ENCODE results near the gene RIPK3. TPM values are rescaled to one million over a fixed set of nuclear protein-coding genes. Genes with fewer than 3 reads are reported as not detected.

The RIPK3 gene
- total RNA-seq, 2 donors from 2014 or later = 12.5 to 15.5 TPM

GRCh38 chr14:24348186-24348585 lies 8.4 kb upstream of the RIPK3 start:
- Mint-ChIP-seq H3K9me3 (no peaks in the 10 kb centered on the region), H3K4me3 (no peak overlapping the region), H3K27me3 (peaks cover 25 to 51% of the 10 kb centered on the region in 2 donors), H3K36me3 (no peaks in the 10 kb centered on the region), H3K4me1 (ENCODE audit: low read depth in 2 of 2) (no peaks in the 10 kb centered on the region), H3K27ac (no peak overlapping the region)
- DNase-seq (ENCODE audit: low spot score) = no peak
- no peak for ATAC-seq

GRCh38 chr14:24347134-24347533 lies 7.3 kb upstream of the RIPK3 start:
- DNase-seq (ENCODE audit: low spot score) (no peak), ATAC-seq (no peak)
- Mint-ChIP-seq H3K27ac (no peak overlapping the region), H3K4me1 (ENCODE audit: low read depth in 2 of 2) (no peaks in the 10 kb centered on the region), H3K9me3 (no peaks in the 10 kb centered on the region), H3K36me3 (no peaks in the 10 kb centered on the region), H3K4me3 (no peak overlapping the region), H3K27me3 (peaks cover 23 to 48% of the 10 kb centered on the region in 2 donors)

DNA sequence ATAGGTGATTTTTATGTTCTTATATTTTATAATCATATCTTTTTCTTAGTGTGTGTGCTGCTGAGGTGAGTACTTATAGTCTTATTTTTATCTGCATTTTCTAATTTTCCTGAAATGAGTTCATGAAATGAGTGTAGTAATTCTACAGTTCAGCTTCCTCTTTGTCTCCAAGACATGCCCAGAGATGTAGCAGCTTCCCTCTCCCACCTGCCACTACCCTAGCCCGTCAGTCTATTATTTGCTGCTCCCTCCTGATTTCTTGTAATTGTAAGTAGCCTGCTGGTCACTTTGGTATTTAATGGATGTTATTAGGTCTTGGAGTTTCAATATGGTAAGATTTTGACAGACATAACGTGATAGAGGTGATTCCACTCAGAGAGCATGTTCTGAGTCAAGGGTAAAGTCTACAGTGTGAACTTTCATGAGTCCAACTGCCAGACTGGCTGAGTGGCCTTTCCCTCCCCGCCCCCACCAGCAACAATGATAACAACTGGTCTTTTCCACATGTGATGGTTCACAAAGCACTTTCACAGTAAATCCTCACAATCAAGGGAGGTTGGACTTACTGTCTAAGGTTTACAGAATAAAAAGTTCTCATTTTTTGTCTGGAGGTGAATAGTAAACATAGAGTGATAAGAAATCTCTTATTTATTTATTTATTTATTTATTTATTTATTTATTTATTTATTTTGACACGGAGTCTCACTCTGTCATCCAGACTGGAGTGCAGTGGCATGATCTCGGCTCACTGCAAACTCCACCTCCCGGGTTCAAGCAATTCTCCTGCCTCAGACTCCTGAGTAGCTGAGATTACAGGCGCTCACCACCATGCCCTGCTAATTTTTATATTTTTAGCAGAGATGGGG lies 4.2 kb upstream of the RIPK3 start:
- DNase-seq (ENCODE audit: low spot score) (no peak), ATAC-seq (no peak)
- Mint-ChIP-seq H3K27ac (no peak overlapping the region), H3K27me3 (peaks cover 12 to 27% of the 10 kb centered on the region in 2 donors), H3K4me1 (ENCODE audit: low read depth in 2 of 2) (peaks cover 10 to 13% of the 10 kb centered on the region in 2 donors), H3K9me3 (no peaks in the 10 kb centered on the region), H3K4me3 (no peak overlapping the region), H3K36me3 (no peaks in the 10 kb centered on the region)

DNA sequence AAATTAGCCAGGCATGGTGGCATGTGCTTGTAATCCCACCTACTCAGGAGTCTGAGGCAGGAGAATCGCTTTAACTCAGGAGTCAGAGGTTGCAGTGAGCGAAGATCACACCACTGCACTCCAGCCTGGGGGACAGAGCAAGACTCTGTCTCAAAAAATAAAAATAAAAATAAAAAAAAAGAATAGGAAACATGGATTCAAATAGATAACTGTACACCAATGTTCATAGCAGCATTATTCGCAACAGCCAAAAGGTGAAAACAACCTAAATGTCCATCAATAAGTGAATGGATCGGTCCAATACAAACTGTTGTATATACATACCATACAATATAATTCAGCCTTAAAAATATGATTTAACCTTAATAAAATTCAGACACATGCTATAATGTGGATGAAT lies 3.1 kb upstream of the RIPK3 start:
- no peaks in the 10 kb centered on the region for H3K9me3 Mint-ChIP-seq
- no peak for ATAC-seq
- no peak overlapping the region for H3K4me3 Mint-ChIP-seq
- H3K27ac Mint-ChIP-seq = no peak overlapping the region
- no peaks in the 10 kb centered on the region for H3K36me3 Mint-ChIP-seq
- H3K4me1 Mint-ChIP-seq (ENCODE audit: low read depth in 2 of 2) = peaks cover 18 to 22% of the 10 kb centered on the region in 2 donors
- peaks cover 12 to 19% of the 10 kb centered on the region in 2 donors for H3K27me3 Mint-ChIP-seq
- no peak for DNase-seq (ENCODE audit: low spot score)

GRCh38 chr14:24340606-24341005 lies 815 bp upstream of the RIPK3 start:
- H3K36me3 Mint-ChIP-seq = peaks cover 6% of the 10 kb centered on the region
- H3K4me1 Mint-ChIP-seq (ENCODE audit: low read depth in 2 of 2) = peaks cover 20 to 24% of the 10 kb centered on the region in 2 donors
- no peak for ATAC-seq
- H3K27ac Mint-ChIP-seq = no peak overlapping the region
- no peak overlapping the region for H3K4me3 Mint-ChIP-seq
- H3K9me3 Mint-ChIP-seq = no peaks in the 10 kb centered on the region
- DNase-seq (ENCODE audit: low spot score) = no peak
- H3K27me3 Mint-ChIP-seq = peaks cover 12 to 19% of the 10 kb centered on the region in 2 donors

- Mint-ChIP-seq H3K27ac (no peak overlapping the region), H3K4me3 (peak overlapping the region; percentile 85), H3K4me1 (ENCODE audit: low read depth in 2 of 2) (peaks cover 28 to 32% of the 10 kb centered on the region in 2 donors), H3K27me3 (peaks cover 10 to 23% of the 10 kb centered on the region in 2 donors), H3K9me3 (no peaks in the 10 kb centered on the region), H3K36me3 (peaks cover 6% of the 10 kb centered on the region)
- ATAC-seq (no peak), DNase-seq (ENCODE audit: low spot score) (no peak)
These were observed 948 bp downstream of the RIPK3 start for GRCh38 chr14:24338843-24339242.

DNA sequence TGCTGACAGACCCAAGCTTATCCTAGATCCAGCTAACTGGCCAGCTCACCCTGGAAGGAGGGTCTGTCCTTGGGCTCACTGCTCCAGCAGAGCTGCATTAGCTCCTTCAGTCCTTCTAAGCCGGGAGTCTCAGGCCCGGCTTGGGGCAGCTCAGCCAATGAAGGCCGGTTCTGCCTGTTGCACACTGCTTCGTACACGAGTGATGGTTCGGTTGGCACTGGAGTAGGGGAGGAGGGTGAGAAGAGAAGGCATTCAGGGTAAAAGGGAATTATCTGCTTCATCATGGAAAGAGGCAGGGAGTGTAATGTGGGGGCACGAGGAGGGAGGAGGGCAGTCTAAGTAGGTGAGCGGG lies 2.0 kb downstream of the RIPK3 start:
- DNase-seq (ENCODE audit: low spot score) (no peak), ATAC-seq (no peak)
- no peaks in the 10 kb centered on the region for H3K9me3 Mint-ChIP-seq
- peaks cover 31 to 34% of the 10 kb centered on the region in 2 donors for H3K4me1 Mint-ChIP-seq (ENCODE audit: low read depth in 2 of 2)
- H3K4me3 Mint-ChIP-seq = peak overlapping the region; percentile 85
- peaks cover 6% of the 10 kb centered on the region for H3K36me3 Mint-ChIP-seq
- peaks cover 8 to 13% of the 10 kb centered on the region in 2 donors for H3K27me3 Mint-ChIP-seq
- H3K27ac Mint-ChIP-seq = no peak overlapping the region

DNA sequence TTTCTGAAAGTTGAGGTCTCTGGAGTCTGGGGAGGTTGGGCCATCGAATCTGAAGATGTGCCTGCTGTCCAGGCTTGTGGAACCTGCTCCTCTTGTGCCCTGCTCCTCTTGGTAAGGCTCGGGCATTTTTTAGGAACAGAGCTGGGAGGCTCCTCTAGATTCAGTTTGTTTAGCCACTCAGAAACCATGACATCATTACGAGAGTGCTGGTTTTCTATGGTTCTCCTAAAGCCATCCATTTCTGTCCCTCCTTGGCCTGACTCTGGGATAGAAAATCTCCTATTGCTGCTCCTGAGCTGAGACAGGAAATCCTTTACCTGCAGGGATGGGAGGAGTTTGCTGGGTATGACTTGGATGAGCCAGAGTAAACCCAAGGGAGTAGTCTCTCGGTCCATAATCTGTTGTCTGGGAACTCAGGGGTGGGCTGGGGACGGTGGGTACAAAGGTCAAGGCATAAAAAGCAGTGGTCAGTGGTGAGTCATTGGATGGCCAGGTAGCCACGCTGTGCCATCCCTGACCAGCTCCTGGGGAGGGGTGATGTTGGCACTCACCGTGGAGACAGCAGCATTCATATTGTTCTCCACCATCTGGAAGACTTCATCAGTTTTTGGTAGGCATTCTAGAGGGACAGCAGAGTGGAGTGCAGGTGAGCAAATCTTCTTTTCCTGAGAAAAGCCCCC lies 2.5 kb downstream of the RIPK3 start:
- no peak for ATAC-seq
- Mint-ChIP-seq H3K27me3 (peaks cover 8 to 9% of the 10 kb centered on the region in 2 donors), H3K9me3 (no peaks in the 10 kb centered on the region), H3K4me3 (no peak overlapping the region), H3K27ac (no peak overlapping the region), H3K36me3 (peaks cover 6% of the 10 kb centered on the region), H3K4me1 (ENCODE audit: low read depth in 2 of 2) (peaks cover 33 to 39% of the 10 kb centered on the region in 2 donors)
- DNase-seq (ENCODE audit: low spot score) = no peak

DNA sequence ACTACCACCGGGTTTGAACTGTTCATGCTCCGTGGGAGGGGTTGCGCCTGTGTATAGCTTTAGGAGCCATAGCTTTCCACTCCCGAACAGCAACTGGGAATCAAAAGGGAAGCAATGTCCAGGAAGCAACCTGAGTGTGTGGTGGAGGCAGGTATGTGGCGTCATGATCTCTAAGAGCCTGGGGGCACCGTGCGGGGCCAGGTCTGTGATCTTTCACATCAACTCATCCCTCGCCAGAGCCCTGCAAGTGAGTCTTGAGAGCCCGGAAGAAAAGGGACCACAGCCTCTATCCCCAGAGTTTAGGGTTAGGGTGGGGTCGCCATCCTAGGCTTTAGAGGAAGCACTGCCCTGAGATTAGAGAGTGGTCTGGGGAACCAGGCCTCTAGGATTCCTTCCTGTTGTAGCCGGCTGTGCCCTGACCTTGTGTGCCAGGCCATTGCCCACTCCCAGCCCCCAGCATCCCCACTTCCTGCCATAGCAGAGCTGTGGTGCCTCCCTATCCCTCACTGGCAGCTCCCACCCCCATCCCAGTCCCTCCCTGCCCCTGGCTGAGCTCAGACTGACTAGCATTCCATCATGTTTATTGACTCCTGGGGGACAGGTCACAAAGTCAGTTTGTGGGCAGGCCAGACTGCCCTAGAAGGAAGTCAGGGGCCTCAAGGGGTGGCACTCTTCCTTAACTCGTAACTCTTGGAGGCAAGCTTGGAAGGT lies 4.2 kb downstream of the RIPK3 start:
- no peak overlapping the region for H3K4me3 Mint-ChIP-seq

DNA sequence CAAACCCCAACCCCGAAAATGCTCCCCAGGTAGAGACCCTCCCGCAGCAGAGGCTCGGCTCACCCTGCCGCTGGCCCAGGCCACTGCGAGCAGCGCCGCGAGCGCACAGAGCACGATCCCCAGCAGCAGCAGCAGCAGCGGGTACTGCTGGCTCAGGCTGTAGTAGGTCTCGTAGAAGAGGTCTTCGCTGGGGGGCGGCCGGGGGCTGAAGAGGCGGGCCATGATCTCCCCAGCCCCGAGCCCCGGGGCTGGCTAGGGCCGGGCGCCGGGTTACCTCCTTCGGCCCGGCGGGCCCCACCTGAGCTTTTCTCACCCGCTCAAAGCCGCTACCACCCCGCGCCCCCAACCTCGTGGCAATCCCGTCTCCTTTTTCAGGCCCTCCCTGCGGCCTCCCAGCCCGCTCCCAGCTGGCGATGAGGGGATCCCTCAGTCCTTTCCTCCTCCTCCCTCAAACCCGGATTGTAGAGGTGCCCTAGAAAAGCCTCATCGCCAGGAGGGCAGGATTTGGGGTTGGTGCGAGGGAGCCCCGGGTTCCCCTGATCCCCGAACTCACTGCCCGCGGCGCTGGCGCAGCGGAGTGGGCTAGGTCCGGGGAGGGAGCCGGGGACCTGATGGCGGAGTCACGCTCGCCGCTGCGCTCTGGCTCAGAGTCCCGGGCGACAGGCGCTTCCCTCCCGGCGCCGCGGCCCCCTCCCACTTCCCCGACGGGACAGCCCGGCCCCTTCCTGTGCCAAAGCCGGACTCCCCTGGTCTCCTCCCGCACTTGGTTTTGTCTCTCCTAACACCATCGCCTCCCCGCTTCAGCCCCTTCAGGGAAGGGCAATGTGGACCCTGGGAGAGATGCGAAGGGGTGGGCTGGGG lies 5.1 kb downstream of the RIPK3 start, which contains the start of gene ADCY4:
Gene ADCY4 (minus strand): TSS at position 641 of the 861 bp plus-strand sequence. CDS start 419 bp downstream, at position 222.
- H3K36me3 Mint-ChIP-seq = peaks cover 6% of the 10 kb centered on the region
- ATAC-seq (no peak), DNase-seq (ENCODE audit: low spot score) (no peak)
- H3K4me1 Mint-ChIP-seq (ENCODE audit: low read depth in 2 of 2) = peaks cover 46 to 58% of the 10 kb centered on the region in 2 donors
- H3K9me3 Mint-ChIP-seq = no peaks in the 10 kb centered on the region
- H3K27me3 Mint-ChIP-seq = peaks cover 8 to 18% of the 10 kb centered on the region in 2 donors
- H3K27ac Mint-ChIP-seq = no peak within 1 kb of the TSS
- H3K4me3 Mint-ChIP-seq = peak within 1 kb of the TSS; percentile 51

More for the DNA sequence above, 4.2 kb downstream of the RIPK3 start:
- H3K9me3 Mint-ChIP-seq = no peaks in the 10 kb centered on the region
- H3K4me1 Mint-ChIP-seq (ENCODE audit: low read depth in 2 of 2) = peaks cover 43 to 56% of the 10 kb centered on the region in 2 donors
- ATAC-seq (no peak), DNase-seq (ENCODE audit: low spot score) (no peak)
- H3K36me3 Mint-ChIP-seq = peaks cover 6% of the 10 kb centered on the region
- H3K27me3 Mint-ChIP-seq = peaks cover 8 to 12% of the 10 kb centered on the region in 2 donors
- no peak overlapping the region for H3K27ac Mint-ChIP-seq

DNA sequence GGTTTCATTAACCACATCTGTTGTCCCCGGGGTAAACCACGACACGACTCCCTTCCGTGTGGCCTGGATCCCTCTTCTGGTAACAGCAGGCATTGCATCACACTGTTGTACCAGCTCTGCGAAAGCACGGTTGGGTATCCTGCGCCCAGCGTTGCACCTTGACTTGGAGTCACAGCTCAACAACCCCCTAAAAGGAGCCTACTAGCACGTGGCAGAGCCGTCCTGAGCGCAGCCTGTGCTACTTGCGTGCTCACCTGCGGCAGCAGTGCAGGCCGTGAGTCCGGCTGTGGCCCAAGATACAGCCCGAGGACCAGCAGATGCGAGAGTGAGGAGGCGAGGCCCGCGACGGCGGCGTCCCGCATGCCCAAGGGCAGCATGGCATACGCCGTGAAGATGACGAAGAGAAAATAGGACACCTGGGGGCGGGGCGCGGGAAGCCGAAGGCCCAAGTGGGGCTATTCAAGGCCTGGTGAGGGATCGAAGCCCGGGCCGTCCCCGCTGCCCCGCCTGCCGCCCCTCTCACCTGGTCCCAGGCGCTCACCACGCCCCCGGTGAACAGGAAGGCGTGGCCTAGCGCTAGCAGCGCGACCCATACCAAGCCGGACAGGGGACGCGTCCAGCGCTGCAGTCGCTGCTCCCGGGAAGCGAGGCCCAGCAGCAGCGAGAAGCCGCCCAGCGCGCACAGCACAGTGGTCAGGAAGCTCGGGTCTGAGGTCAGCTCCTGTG lies 7.4 kb downstream of the RIPK3 start:
- Mint-ChIP-seq H3K4me3 (peak overlapping the region; percentile 91), H3K9me3 (no peaks in the 10 kb centered on the region), H3K4me1 (ENCODE audit: low read depth in 2 of 2) (peaks cover 51 to 60% of the 10 kb centered on the region in 2 donors), H3K36me3 (peaks cover 6% of the 10 kb centered on the region), H3K27me3 (peaks cover 8 to 18% of the 10 kb centered on the region in 2 donors), H3K27ac (peak overlapping the region; percentile 62 to 75)
- ATAC-seq (peak; percentile 68 to 71), DNase-seq (ENCODE audit: low spot score) (peak; percentile 82)

- no peak for DNase-seq (ENCODE audit: low spot score)
- H3K4me1 Mint-ChIP-seq (ENCODE audit: low read depth in 2 of 2) = peaks cover 58 to 65% of the 10 kb centered on the region in 2 donors
These were observed 8.0 kb downstream of the RIPK3 start for GRCh38 chr14:24331731-24332267.

More at GRCh38 chr14:24331731-24332267, 8.0 kb downstream of the RIPK3 start:
- H3K4me3 Mint-ChIP-seq = peak overlapping the region; percentile 91
- peaks cover 6% of the 10 kb centered on the region for H3K36me3 Mint-ChIP-seq
- peak overlapping the region; percentile 62 to 75 for H3K27ac Mint-ChIP-seq
- H3K9me3 Mint-ChIP-seq = no peaks in the 10 kb centered on the region
- no peak for ATAC-seq
- peaks cover 8 to 18% of the 10 kb centered on the region in 2 donors for H3K27me3 Mint-ChIP-seq
